Measurements from ENCODE around the gene TAF1. TPM values are rescaled to one million over a fixed set of nuclear protein-coding genes. Genes with fewer than 3 reads are reported as not detected.

Gene TAF1
- total and polyA plus RNA-seq, 2 of the 13 experiments (the other 11 are each of a cell fraction or from before 2014, with no cell fraction given), result 8.1 to 17.7 TPM

GRCh38 chrX:71492231-71493065 lies 126.3 kb downstream of the TAF1 start:
- H4K20me1 ChIP-seq (ENCODE audit: insufficient read depth, low read length), result no peaks in the 10 kb centered on the region
- no peak for TF ChIP-seq NFAT5 (CRISPR knock-in tag; IDR thresholded peaks at IDR 0.05)
- TF ChIP-seq GATAD1 (CRISPR knock-in tag; IDR thresholded peaks at IDR 0.05), result no peak
- no peak for TF ChIP-seq ZNF710 (CRISPR knock-in tag; IDR thresholded peaks at IDR 0.05; ENCODE audit: borderline replicate concordance)
- TF ChIP-seq HNRNPH1 (optimal IDR thresholded peaks at IDR 0.05; ENCODE audit: low read depth, low read length), result no peak
- no peak for TF ChIP-seq ZMAT5 (CRISPR knock-in tag; IDR thresholded peaks at IDR 0.05; ENCODE audit: borderline replicate concordance, low read depth)
- TF ChIP-seq TSC22D2 (CRISPR knock-in tag; IDR thresholded peaks at IDR 0.05; ENCODE audit: borderline replicate concordance), result no peak
- no peak for TF ChIP-seq SP4 (CRISPR knock-in tag; IDR thresholded peaks at IDR 0.05)
- no peak for TF ChIP-seq ZBTB7A (CRISPR knock-in tag; IDR thresholded peaks at IDR 0.05)
- no peak for TF ChIP-seq ZNF567 (CRISPR knock-in tag; IDR thresholded peaks at IDR 0.05; ENCODE audit: borderline replicate concordance)
- TF ChIP-seq ZBTB46 (CRISPR knock-in tag; IDR thresholded peaks at IDR 0.05; ENCODE audit: borderline replicate concordance), result no peak
- no peak for TF ChIP-seq CHD2 (IDR thresholded peaks at IDR 0.05; ENCODE audit: low read depth, low read length)
- in situ Hi-C loops (cut with HindIII; ENCODE audit: extremely low pct_ligation_motif_present, low pct_unique_long_range_greater_than_20kb), result no loop called here
- H3K4me3 ChIP-seq (replicated peaks in 1 of 3; ENCODE audit: insufficient read depth in 1 of 3, low read depth in 2 of 3, low read length in 3 of 3), result no peak overlapping the region
- intact Hi-C loops (cut with micrococcal nuclease; ENCODE audit: unreplicated experiment), result no loop called here
- H3K4me1 ChIP-seq (ENCODE audit: insufficient read depth, low read length), result peaks cover 11% of the 10 kb centered on the region
- no TSS peak for BruUV-seq (replicated peaks)
- no peaks in the 10 kb centered on the region for H3K27me3 ChIP-seq (ENCODE audit: control insufficient read depth in 1 of 2, insufficient read depth in 2 of 2, low read length in 2 of 2)
- ChIA-PET POLR2A (no interaction called here), CTCF (ENCODE audit: low intra/inter-chr PET ratio, low total read pairs) (no interaction called here)
- no peaks in the 10 kb centered on the region for H3K36me3 ChIP-seq (replicated peaks in 1 of 2; ENCODE audit: control insufficient read depth in 1 of 2, insufficient read depth in 2 of 2, low read length in 2 of 2)
- H3K27ac ChIP-seq (ENCODE audit: extremely low read length, insufficient read depth, low read length), result no peak overlapping the region
- DNase-seq (ENCODE audit: low spot score) (no peak), FAIRE-seq (no peak), ATAC-seq (no peak)
- WGBS (ENCODE audit: low lambda C conversion rate), result 96% methylated on average over 53 of the region's 76 CpGs
- no peaks in the 10 kb centered on the region for H3K79me2 ChIP-seq (ENCODE audit: insufficient read depth, low read length)
- H3K9ac ChIP-seq (ENCODE audit: insufficient read depth, low read depth, low read length), result no peak overlapping the region
- no peak overlapping the region for H2AFZ ChIP-seq (ENCODE audit: low read length)
- no peak overlapping the region for H3K4me2 ChIP-seq (ENCODE audit: low read depth, low read length)
- no peaks in the 10 kb centered on the region for H3K9me3 ChIP-seq (ENCODE audit: low read length)

Measured in HepG2 (cell line).